ENCODE measurements around the gene SPPL2C. TPM values are rescaled to one million over a fixed set of nuclear protein-coding genes. Genes with fewer than 3 reads are reported as not detected.

Gene SPPL2C
- total and polyA plus RNA-seq, 2 of the 8 experiments (the other 6 are each of a cell fraction or from before 2014, with no cell fraction given): not detected

DNA sequence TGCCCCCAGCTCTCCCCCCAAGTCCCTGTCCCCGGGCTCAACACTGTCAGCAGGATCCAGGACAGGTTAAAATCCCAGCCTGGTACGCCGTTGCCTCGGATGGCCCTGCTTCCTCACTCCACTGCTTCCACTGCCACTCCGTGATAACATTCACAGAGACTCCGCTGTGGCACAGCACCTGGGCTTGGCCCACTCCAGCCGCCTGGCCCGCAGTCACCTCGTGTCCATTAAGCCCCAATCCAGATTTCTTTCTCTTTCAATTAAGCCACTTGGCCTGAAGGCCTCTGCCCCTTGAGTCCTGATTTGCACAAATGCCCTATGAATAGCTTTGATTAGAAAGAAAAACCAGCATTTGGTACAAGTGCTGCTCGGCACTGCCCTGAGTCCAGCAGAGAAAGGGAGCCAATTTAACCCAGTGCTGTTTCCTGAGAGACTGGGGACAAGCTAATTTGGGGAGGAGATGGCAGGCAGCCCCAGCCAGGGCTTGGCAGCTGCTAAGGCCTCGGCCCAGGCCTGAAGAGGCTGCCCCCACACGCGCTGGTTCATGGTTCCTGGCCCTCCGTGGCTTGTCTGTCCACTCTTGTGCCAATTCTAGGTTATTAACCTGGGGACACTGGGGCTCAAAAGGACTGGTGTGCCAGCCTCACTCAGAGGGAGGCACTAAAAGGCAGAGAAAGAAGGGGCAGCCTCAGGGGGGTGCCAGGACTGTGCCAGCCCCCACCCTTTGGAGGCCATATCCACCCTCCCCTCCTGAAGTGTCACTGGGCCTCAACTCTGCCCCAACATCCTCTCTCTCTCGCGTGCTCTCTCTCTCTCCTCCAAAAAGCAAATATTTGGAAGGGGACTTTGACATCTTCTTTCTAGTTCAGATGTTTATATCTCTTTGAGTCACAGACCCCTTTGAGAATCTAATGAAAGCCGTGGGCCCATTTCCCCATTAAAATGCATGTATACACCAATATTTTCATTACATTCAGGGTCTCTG, 29.8 kb upstream of the SPPL2C start:
- no peak overlapping the region for H3K56ac ChIP-seq (replicated peaks; ENCODE audit: insufficient read length, low read depth, low read length)
- FAIRE-seq (no peak), DNase-seq (ENCODE audit: low read depth in 1 of 2, low spot score in 2 of 2) (no peak)
- TF ChIP-seq TEAD4 (IDR thresholded peaks at IDR 0.05; ENCODE audit: low read depth, low read length) (no peak), CBX8 (IDR thresholded peaks at IDR 0.05; ENCODE audit: borderline replicate concordance, low read depth, low read length) (no peak), RNF2 (IDR thresholded peaks at IDR 0.05; ENCODE audit: borderline replicate concordance, low read depth, low read length, missing control alignments, poor library complexity, severe bottlenecking) (no peak)
- no peak overlapping the region for H3K23ac ChIP-seq (ENCODE audit: insufficient read length)
- H3K27ac ChIP-seq (ENCODE audit: low read depth, low read length): no peak overlapping the region
- H3K79me2 ChIP-seq (ENCODE audit: control insufficient read depth in 1 of 2, insufficient read depth in 2 of 2, low read length in 2 of 2): no peaks in the 10 kb centered on the region
- no peak overlapping the region for H2BK120ac ChIP-seq (replicated peaks; ENCODE audit: low read depth, low read length)
- ChIA-PET POLR2A (ENCODE audit: partially characterized antibody) (no interaction called here), CTCF (ENCODE audit: partially characterized antibody) (interaction anchor here (1.1 to 2.4 kb wide), 18 partner anchors 9 to 175 kb away, joined by 3 to 28 read pairs (median 8); no protein-coding TSS in a partner anchor)
- H3K18ac ChIP-seq (ENCODE audit: extremely low read depth, low read length): no peak overlapping the region
- no peaks in the 10 kb centered on the region for H3K9me3 ChIP-seq (ENCODE audit: insufficient read depth in 2 of 2, low read depth in 1 of 2, low read length in 1 of 2)
- H4K5ac ChIP-seq (ENCODE audit: insufficient read length, low read depth, low read length): no peak overlapping the region
- no peak overlapping the region for H3K4ac ChIP-seq (replicated peaks; ENCODE audit: insufficient read length, low read depth, low read length)
- H3K9ac ChIP-seq (replicated peaks in 1 of 4; ENCODE audit: extremely low read depth in 1 of 4, low read depth in 3 of 4, low read length in 3 of 4): no peak overlapping the region
- H2BK20ac ChIP-seq (ENCODE audit: low read length): no peak overlapping the region
- H2AFZ ChIP-seq (ENCODE audit: low read length): no peak overlapping the region
- H3K36me3 ChIP-seq (ENCODE audit: control insufficient read depth in 2 of 4, insufficient read depth in 4 of 4, low read length in 3 of 4): no peaks in the 10 kb centered on the region
- no peak overlapping the region for H2AK5ac ChIP-seq (ENCODE audit: low read depth, low read length)
- H2BK5ac ChIP-seq (ENCODE audit: low read depth, low read length): no peak overlapping the region
- peaks cover 0 to 3% (median 0%) of the 10 kb centered on the region in 4 experiments; a peak in 1 of 7 replicates for H3K4me1 ChIP-seq (replicated peaks in 1 of 4; ENCODE audit: control insufficient read depth in 3 of 4, insufficient read depth in 4 of 4, low read length in 3 of 4)
- no peaks in the 10 kb centered on the region for H3K27me3 ChIP-seq (replicated peaks in 1 of 4; ENCODE audit: control insufficient read depth in 3 of 4, extremely low read depth in 1 of 4, insufficient read depth in 3 of 4, low read length in 3 of 4)
- H4K20me1 ChIP-seq (replicated peaks in 1 of 2; ENCODE audit: control insufficient read depth in 1 of 2, insufficient read depth in 2 of 2, low read length in 2 of 2): no peaks in the 10 kb centered on the region
- H3K4me3 ChIP-seq (ENCODE audit: extremely low read depth in 1 of 4, insufficient read depth in 2 of 4, low read depth in 3 of 4, low read length in 4 of 4): no peak overlapping the region
- no peaks in the 10 kb centered on the region for H3K23me2 ChIP-seq (ENCODE audit: low read depth, low read length)
- H4K8ac ChIP-seq (ENCODE audit: extremely low read depth, insufficient read depth, low read length): peak overlapping the region; percentile 36; the same call in 1 of the 2 replicates
- no peak overlapping the region for H4K91ac ChIP-seq (replicated peaks; ENCODE audit: insufficient read length, low read length)
- 85% methylated on average over 14 of the region's 17 CpGs; no CpG with 5 or more reads in 1 of the 2 experiments for WGBS, 2 experiments (ENCODE audit: extremely low coverage in 1 of 2, insufficient coverage in 1 of 2, insufficient read length in 1 of 2, insufficient replicate concordance in 2 of 2, low coverage in 1 of 2, low lambda C conversion rate in 2 of 2, missing lambda C conversion rate in 1 of 2)
- H2BK15ac ChIP-seq (ENCODE audit: low read length): no peak overlapping the region
- H3K14ac ChIP-seq (ENCODE audit: insufficient read length): no peak overlapping the region
- no peak overlapping the region for H3K4me2 ChIP-seq (ENCODE audit: insufficient read depth in 1 of 2, low read depth in 2 of 2, low read length in 2 of 2)
- H3K79me1 ChIP-seq (ENCODE audit: low read depth, low read length): no peaks in the 10 kb centered on the region
- no peak overlapping the region for H2BK12ac ChIP-seq (ENCODE audit: low read depth, low read length)

Data from H1 (cell line).